Adrenal gland (tissue), 19 donors: Measurements from ENCODE around the gene ZC3H18. TPM values are rescaled to one million over a fixed set of nuclear protein-coding genes. Genes with fewer than 3 reads are reported as not detected.
A peak's percentile ranks its signal among the peaks of the same experiment; 100 is the strongest.

Experiments used
- DNase-seq, 7 donors: peaks; one replicate each; pipeline ENCODE4 v3.0.0-alpha.2; 2019 to 2020
- H3K27ac ChIP-seq, 5 donors: fragments of 200-600 bp; sonication (generic) in 4 of 5; 1 replicate in 3 of 5; 2 replicates in 2 of 5; pipeline versions ENCODE4 v1.5.1 to v1.8.0; 2016 to 2020; ENCODE audit warnings: mild to moderate bottlenecking in 1 of 5
- H3K27me3 ChIP-seq: fragments of 200-600 bp; 2 replicates; pipeline ENCODE4 v1.8.0; 2021
- H3K36me3 ChIP-seq, 2 donors: fragments of 200-600 bp; replicated peaks in 1 of 2; 1 replicate in 1 of 2; 2 replicates in 1 of 2; pipeline versions ENCODE4 v1.5.1 to v1.8.0; 2018 to 2022
- H3K4me1 ChIP-seq, 2 donors: fragments of 200-600 bp; replicated peaks in 1 of 2; 1 replicate in 1 of 2; 2 replicates in 1 of 2; pipeline versions ENCODE4 v1.5.1 to v1.8.0; 2018 to 2021
- H3K4me3 ChIP-seq, 4 donors: fragments of 200-600 bp; sonication (generic) in 3 of 4; one replicate each; pipeline ENCODE4 v1.5.1; 2016 to 2018
- H3K9me3 ChIP-seq, 3 donors: fragments of 200-600 bp; sonication (generic) in 1 of 3; replicated peaks in 1 of 3; 1 replicate in 2 of 3; 2 replicates in 1 of 3; pipeline versions ENCODE4 v1.5.1 to v1.8.0; 2016 to 2021
- POLR2A ChIP-seq, 2 donors: fragments of 450-650 bp; IDR thresholded peaks; one replicate each; pipeline ENCODE4 v1.6.1; 2017; ENCODE audit warnings: antibody characterized with exemption in 2 of 2, mild to moderate bottlenecking in 2 of 2, moderate library complexity in 1 of 2
- WGBS, 4 donors: extraction: QIAGEN DNeasy Blood & Tissue Kit in 2 of 4; methylation state at CpG; one replicate each; pipeline versions ENCODE4 v1.1.5 to v1.1.7; 2013 to 2017; 5-methylcytosine and 5-hydroxymethylcytosine counted together
- intact Hi-C, 2 donors: fragments of 100-400 bp; cut with DNase I; formaldehyde crosslinking; loops; one replicate each; pipeline versions ENCODE4 v1.14.1 to v1.15.0; 2022 to 2023
- long read RNA-seq, 10 donors: library from polyadenylated mRNA in 3 of 10; unstranded in 2 of 10; stranded (forward) in 1 of 10; transcript quantifications; one replicate each; pipeline ENCODE4 v2.0.0 and lab custom pipeline, GENCODE V29; 2021 to 2026
- polyA plus RNA-seq, 3 donors: library from polyadenylated mRNA; stranded (reverse); fragments of 200-250 nt in 2 of 3; fragments of 350-450 nt in 1 of 3; fragmentation: Illumina TruSeq in 1 of 3; extraction: RNeasy Lipid Tissue Mini Kit (QIAGEN cat#74804) in 1 of 3; gene quantifications; one replicate each; pipeline ENCODE4 v1.2.3, GENCODE V29; 2013 to 2014
- total RNA-seq, 9 donors: library from RNA; depleted of rRNA in 4 of 9; stranded (reverse); fragments of >200 nt in 4 of 9; fragments of 120-200 nt in 1 of 9; fragmentation: NEBNext Ultra II Directional in 1 of 9; extraction: Animal tissue kit (Norgen Biotek cat#: 25700) in 1 of 9; gene quantifications; one replicate each; pipeline versions ENCODE4 v1.1.0 to v1.2.4, GENCODE V29; 2013 to 2023
- TF ChIP-seq, protein P1 (sequence below), 6 experiments: fragments of 450-650 bp in 4 of 6; fragments of 200-600 bp in 2 of 6; sonication (generic) in 1 of 6; IDR thresholded peaks; 1 replicate in 5 of 6; 2 replicates in 1 of 6; pipeline versions ENCODE4 v1.5.1 to v1.8.0; 2016 to 2021; ENCODE audit warnings: antibody characterized with exemption in 6 of 6, mild to moderate bottlenecking in 2 of 6, moderate library complexity in 1 of 6
- donor health status: healthy with polysubstance abuse.
- donor health status: Bipolar disorder and iron deficiency.
- donor health status: DM: yes; HTN: yes; CAD: no.
- donor health status: DM: no; HTN: no; CAD: no.
- donor health status: DM: no; HTN: no; CAD: no.
- donor health status: DM: yes; HTN: yes; CAD: no.

The ZC3H18 gene
- total RNA-seq (10 to 100 TPM in 8 of 9 donors, 1 to 10 TPM in 1; 6.1 to 40.2 (median 15.2) TPM), polyA plus RNA-seq (10 to 100 TPM; 17.4 to 49.1 (median 34.0) TPM)
- long read RNA-seq, donor 1, partial matches to known transcripts, result 6 of 9 reads
- long read RNA-seq, donor 1, other reads (novel, unspliced or antisense), result 0 of 9 reads
- long read RNA-seq, donor 2, partial matches to known transcripts, result 0 of 3 reads
- long read RNA-seq, donor 2, other reads (novel, unspliced or antisense), result 0 of 3 reads
- long read RNA-seq, donor 3, partial matches to known transcripts, result 0 of 2 reads
- long read RNA-seq, donor 3, other reads (novel, unspliced or antisense), result 0 of 2 reads
- long read RNA-seq, donor 4, partial matches to known transcripts, result 2 of 5 reads
- long read RNA-seq, donor 4, other reads (novel, unspliced or antisense), result 2 of 5 reads
- long read RNA-seq, donor 5, transcript ZC3H18-201 (18 exons, 3,729 nt), result major isoform, 33 of 47 reads
- long read RNA-seq, donor 5, partial matches to known transcripts, result 5 of 47 reads
- long read RNA-seq, donor 5, other reads (novel, unspliced or antisense), result 8 of 47 reads
- long read RNA-seq, donor 6, partial matches to known transcripts, result 1 of 3 reads
- long read RNA-seq, donor 6, other reads (novel, unspliced or antisense), result 1 of 3 reads
- long read RNA-seq, donor 7, partial matches to known transcripts, result 0 of 2 reads
- long read RNA-seq, donor 7, other reads (novel, unspliced or antisense), result 0 of 2 reads
- long read RNA-seq, donor 8, partial matches to known transcripts, result 5 of 7 reads
- long read RNA-seq, donor 8, other reads (novel, unspliced or antisense), result 0 of 7 reads
- long read RNA-seq, donor 9, partial matches to known transcripts, result 0 of 3 reads
- long read RNA-seq, donor 9, other reads (novel, unspliced or antisense), result 0 of 3 reads
- long read RNA-seq, donor 10, partial matches to known transcripts, result 0 of 2 reads
- long read RNA-seq, donor 10, other reads (novel, unspliced or antisense), result 0 of 2 reads

DNA sequence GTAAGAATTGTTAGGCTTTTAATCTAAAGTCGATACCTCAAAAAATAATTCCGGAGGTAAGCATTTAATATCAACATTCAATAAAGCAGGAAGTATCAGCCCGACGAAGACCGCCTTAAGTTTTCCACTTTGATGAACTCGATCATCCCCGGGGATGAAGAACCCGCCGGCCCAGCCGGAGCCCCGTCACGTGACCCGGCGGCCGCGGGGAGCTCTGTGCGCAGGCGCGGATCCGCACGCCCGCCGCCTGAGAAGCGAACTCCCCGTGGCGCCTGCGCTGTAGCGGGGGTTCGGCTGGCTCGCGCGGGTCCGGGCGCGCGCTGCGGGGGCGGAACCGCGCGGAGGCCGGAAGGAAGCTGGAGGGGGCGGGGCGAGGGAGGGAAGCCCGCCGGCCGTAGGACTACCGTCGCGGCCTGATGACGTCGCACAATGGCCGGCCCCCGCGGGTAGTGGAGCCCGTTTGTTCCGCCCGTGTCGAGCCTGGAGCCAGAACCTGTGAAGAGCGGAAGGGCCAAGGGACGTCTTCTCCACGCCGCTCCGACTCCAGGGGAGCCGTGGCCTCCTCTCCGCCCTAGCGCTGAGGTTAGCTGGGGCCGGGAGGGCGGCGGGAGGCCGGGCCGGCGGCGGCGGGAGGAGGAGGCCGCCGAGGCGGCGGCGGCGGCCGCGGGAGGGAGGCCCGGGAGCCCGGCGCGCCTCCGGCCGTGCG lies at the start of gene ZC3H18:
Gene ZC3H18 (plus strand): TSS at position 419 of the 706 bp plus-strand sequence. CDS start 6,721 bp downstream, outside the sequence.
- Histone ChIP-seq H3K36me3 (no peaks in the 10 kb centered on the region), H3K4me1 (peaks cover 0 to 19% of the 10 kb centered on the region in 2 donors), H3K27me3 (no peaks in the 10 kb centered on the region), H3K9me3 (no peaks in the 10 kb centered on the region), H3K27ac (peak within 1 kb of the TSS in 4 of 5 donors; percentile 69 to 93 (median 74)), H3K4me3 (peak within 1 kb of the TSS in 3 of 4 donors; percentile 26 to 87 (median 75))
- peak; percentile 61 to 62 for TF ChIP-seq POLR2A (IDR thresholded peaks at IDR 0.05)
- TF ChIP-seq, protein P1, sequence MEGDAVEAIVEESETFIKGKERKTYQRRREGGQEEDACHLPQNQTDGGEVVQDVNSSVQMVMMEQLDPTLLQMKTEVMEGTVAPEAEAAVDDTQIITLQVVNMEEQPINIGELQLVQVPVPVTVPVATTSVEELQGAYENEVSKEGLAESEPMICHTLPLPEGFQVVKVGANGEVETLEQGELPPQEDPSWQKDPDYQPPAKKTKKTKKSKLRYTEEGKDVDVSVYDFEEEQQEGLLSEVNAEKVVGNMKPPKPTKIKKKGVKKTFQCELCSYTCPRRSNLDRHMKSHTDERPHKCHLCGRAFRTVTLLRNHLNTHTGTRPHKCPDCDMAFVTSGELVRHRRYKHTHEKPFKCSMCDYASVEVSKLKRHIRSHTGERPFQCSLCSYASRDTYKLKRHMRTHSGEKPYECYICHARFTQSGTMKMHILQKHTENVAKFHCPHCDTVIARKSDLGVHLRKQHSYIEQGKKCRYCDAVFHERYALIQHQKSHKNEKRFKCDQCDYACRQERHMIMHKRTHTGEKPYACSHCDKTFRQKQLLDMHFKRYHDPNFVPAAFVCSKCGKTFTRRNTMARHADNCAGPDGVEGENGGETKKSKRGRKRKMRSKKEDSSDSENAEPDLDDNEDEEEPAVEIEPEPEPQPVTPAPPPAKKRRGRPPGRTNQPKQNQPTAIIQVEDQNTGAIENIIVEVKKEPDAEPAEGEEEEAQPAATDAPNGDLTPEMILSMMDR (IDR thresholded peaks at IDR 0.05), result peak in 1 of 6 experiments; percentile 6
- peak; percentile 94 to 98 (median 97) for DNase-seq
- WGBS, 4 donors, result 0 to 1% (median 0%) methylated on average over 12 to 90 of the region's 90 CpGs
- intact Hi-C loops, result no loop called here

DNA sequence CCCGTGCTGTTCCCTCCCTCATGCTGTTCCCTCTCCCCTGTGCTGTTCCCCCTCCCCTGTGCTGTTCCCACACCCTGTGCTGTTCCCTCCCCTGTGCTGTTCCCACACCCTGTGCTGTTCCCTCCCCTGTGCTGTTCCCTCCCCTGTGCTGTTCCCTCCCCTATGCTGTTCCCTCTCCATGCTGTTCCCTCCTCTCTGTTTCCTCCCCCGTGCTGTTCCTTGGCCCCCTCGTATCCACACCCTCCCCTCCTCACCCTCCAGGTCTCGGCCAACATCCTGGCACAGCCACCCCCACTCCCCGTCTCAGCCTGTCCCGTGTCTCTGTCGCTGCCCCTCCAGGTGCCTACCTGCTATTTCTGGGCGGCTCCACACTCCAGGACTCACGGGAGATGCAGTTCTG lies 48.5 kb upstream of the ZC3H18 start:
- H3K4me3 ChIP-seq, result no peak overlapping the region
- 82 to 87% (median 85%) methylated on average over 9 of the region's 9 CpGs for WGBS, 4 donors
- no peak overlapping the region for H3K27ac ChIP-seq
- no peaks in the 10 kb centered on the region for H3K9me3 ChIP-seq
- no peak for DNase-seq
- peaks cover 0 to 4% of the 10 kb centered on the region in 2 donors for H3K4me1 ChIP-seq
- H3K36me3 ChIP-seq, result no peaks in the 10 kb centered on the region
- H3K27me3 ChIP-seq, result no peaks in the 10 kb centered on the region
- intact Hi-C loops, result no loop called here
- TF ChIP-seq, protein P1 (IDR thresholded peaks at IDR 0.05), result no peak
- TF ChIP-seq POLR2A (IDR thresholded peaks at IDR 0.05), result no peak

DNA sequence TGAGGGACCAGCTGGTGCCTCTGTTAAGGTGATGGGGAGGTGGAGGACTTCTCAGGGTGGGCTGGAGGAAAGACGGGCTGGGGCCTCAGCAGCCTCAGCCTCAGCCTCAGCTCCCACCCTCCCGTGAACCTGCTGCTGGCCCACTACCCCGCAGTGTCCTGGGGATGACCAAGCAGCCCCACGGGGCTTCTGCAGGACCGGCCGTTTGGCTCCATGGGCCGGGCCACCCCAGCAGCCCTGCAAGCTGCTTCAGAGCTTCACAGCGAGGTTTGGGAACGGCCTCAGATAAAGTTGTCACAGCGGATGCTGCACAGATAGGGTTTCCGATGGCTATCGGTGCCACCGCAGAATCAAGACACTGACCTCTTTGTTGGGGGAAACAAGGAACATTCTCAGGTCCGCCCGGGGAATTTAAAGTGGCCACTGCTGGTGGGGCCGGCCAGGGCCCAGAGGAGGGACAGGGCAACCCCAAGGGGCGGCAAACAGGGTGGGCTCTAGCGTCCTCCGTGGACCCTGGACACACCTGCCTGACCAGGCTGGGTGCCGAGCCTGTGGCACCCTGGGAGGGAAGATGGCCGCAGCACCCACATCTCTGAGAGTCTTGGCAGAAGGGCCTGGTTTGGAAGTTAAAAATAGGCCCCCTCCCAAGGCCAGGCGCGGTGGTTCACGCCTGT lies 47.8 kb upstream of the ZC3H18 start:
- WGBS, 4 donors, result 78 to 88% (median 83%) methylated on average over 11 to 24 of the region's 24 CpGs
- TF ChIP-seq, protein P1 (IDR thresholded peaks at IDR 0.05), result no peak
- no peak for TF ChIP-seq POLR2A (IDR thresholded peaks at IDR 0.05)
- H3K4me3 ChIP-seq, result no peak overlapping the region
- H3K27me3 ChIP-seq, result no peaks in the 10 kb centered on the region
- peak overlapping the region in 1 of 5 donors; percentile 17 for H3K27ac ChIP-seq
- H3K4me1 ChIP-seq, result peaks cover 0 to 12% of the 10 kb centered on the region in 2 donors
- no peak for DNase-seq
- intact Hi-C loops, result no loop called here
- H3K9me3 ChIP-seq, result no peaks in the 10 kb centered on the region
- no peaks in the 10 kb centered on the region for H3K36me3 ChIP-seq
